Endodermal cell (in vitro differentiated cells): ENCODE measurements around the gene ST6GAL1. TPM values are rescaled to one million over a fixed set of nuclear protein-coding genes. Genes with fewer than 3 reads are reported as not detected.
A peak's percentile ranks its signal among the peaks of the same experiment; 100 is the strongest.
"Not testable (repeated sequence)": the region's sequence is repeated elsewhere in the genome, so short reads cannot be mapped to it uniquely, and the experiment has no call there.

Experiments
- DNase-seq: peaks from one replicate; pipeline ENCODE4 v3.0.0-alpha.2; 2017
- H3K27ac ChIP-seq: 2 replicates; pipeline ENCODE4 v1.5.1; 2013; ENCODE audit warnings: mild to moderate bottlenecking, low read depth, low read length, moderate library complexity
- H3K27me3 ChIP-seq: 2 replicates; pipeline ENCODE4 v1.6.1; 2013; ENCODE audit warnings: mild to moderate bottlenecking, low read length, moderate library complexity; ENCODE audit not compliant: insufficient read depth, control insufficient read depth, poor library complexity, severe bottlenecking
- H3K36me3 ChIP-seq: 2 replicates; pipeline ENCODE4 v1.7.0; 2013; ENCODE audit warnings: mild to moderate bottlenecking, low read length, moderate library complexity; ENCODE audit not compliant: control insufficient read depth, insufficient read depth
- H3K4me1 ChIP-seq: one replicate; pipeline ENCODE4 v1.7.0; 2013; ENCODE audit warnings: low read length; ENCODE audit not compliant: control insufficient read depth, insufficient read depth
- H3K4me3 ChIP-seq: 2 replicates; pipeline ENCODE4 v1.5.1; 2013; ENCODE audit warnings: mild to moderate bottlenecking, low read length, moderate library complexity
- H3K9ac ChIP-seq: 2 replicates; pipeline ENCODE4 v1.6.1; 2013; ENCODE audit warnings: mild to moderate bottlenecking, low read length, moderate library complexity; ENCODE audit not compliant: poor library complexity, severe bottlenecking; ENCODE audit errors: extremely low read depth
- H3K9me3 ChIP-seq: 2 replicates; pipeline ENCODE4 v1.6.1; 2013; ENCODE audit warnings: mild to moderate bottlenecking, low read length, moderate library complexity; ENCODE audit not compliant: control insufficient read depth
- H3K27ac Mint-ChIP-seq: 2 replicates; pipeline ENCODE4 v1.8.0; 2020; ENCODE audit warnings: mixed read lengths
- H3K27me3 Mint-ChIP-seq: 2 replicates; pipeline ENCODE4 v1.8.0; 2021; ENCODE audit warnings: mild to moderate bottlenecking, mixed read lengths; ENCODE audit not compliant: insufficient read depth
- H3K36me3 Mint-ChIP-seq: 2 replicates; pipeline ENCODE4 v1.8.0; 2020; ENCODE audit warnings: low read depth, mixed read lengths
- H3K4me1 Mint-ChIP-seq: 2 replicates; pipeline ENCODE4 v1.8.0; 2020; ENCODE audit warnings: mixed read lengths
- H3K4me3 Mint-ChIP-seq: 2 replicates; pipeline ENCODE4 v1.8.0; 2020; ENCODE audit warnings: mild to moderate bottlenecking, moderate library complexity, mixed read lengths
- H3K9me3 Mint-ChIP-seq: 2 replicates; pipeline ENCODE4 v1.8.0; 2020; ENCODE audit warnings: mild to moderate bottlenecking, mixed read lengths
- CTCF ChIP-seq: fragments of 200-600 bp; sonication (generic); conservative IDR thresholded peaks from 2 replicates; pipeline ENCODE4 v1.5.0; 2021; ENCODE audit warnings: antibody characterized with exemption, mild to moderate bottlenecking
- WGBS, 2 experiments: methylation state at CpG; one replicate each; pipeline versions ENCODE4 v1.1.5 to v1.1.7; 2013; ENCODE audit warnings: missing lambda C conversion rate in 2 of 2, mixed read lengths in 1 of 2; ENCODE audit not compliant: insufficient coverage in 1 of 2, insufficient read length in 1 of 2; 5-methylcytosine and 5-hydroxymethylcytosine counted together
- total RNA-seq, 2 donors: library from RNA; stranded (reverse); fragmentation: NEBNext Ultra II Directional in 1 of 2; extraction: Animal tissue kit (Norgen Biotek cat#: 25700) in 1 of 2; gene quantifications; 2 replicates in 1 of 2; 3 replicates in 1 of 2; pipeline ENCODE4 v1.2.1, GENCODE V29; 2021

Gene ST6GAL1
- total RNA-seq, 2 donors from 2014 or later, result 79.3 to 82.4 TPM

DNA sequence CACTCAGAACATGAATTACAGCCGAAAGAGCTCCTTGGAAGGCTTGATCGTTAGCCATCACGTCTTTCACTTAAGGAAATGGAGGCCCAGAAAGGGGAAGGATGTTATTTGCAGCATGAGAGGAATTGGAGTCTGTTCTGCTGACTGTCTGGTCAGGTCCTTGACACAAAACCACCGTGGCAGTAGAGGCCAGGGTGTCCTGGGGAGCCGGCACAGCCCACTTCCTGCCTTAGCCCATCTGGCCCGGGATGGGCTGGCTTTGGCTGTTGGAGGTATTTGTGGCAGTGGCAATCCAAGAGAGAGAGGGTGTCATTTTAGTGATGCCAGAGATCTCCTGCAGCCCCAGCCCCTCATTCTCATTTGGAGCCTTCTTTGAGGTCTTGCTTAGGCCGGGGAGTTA is 37.4 kb downstream of the ST6GAL1 start:
- H3K9me3 ChIP-seq, result no peaks in the 10 kb centered on the region
- peaks cover 19% of the 10 kb centered on the region for H3K4me1 ChIP-seq
- no peak overlapping the region for H3K9ac ChIP-seq
- no peaks in the 10 kb centered on the region for H3K9me3 Mint-ChIP-seq
- H3K27me3 ChIP-seq, result no peaks in the 10 kb centered on the region
- H3K27ac ChIP-seq, result no peak overlapping the region
- peaks cover 30% of the 10 kb centered on the region for H3K4me1 Mint-ChIP-seq
- no peak for TF ChIP-seq CTCF
- 57 to 80% methylated on average over 6 to 7 of the region's 7 CpGs for WGBS, 2 experiments
- H3K27me3 Mint-ChIP-seq, result no peaks in the 10 kb centered on the region
- H3K27ac Mint-ChIP-seq, result peak overlapping the region; percentile 84
- H3K4me3 ChIP-seq, result no peak overlapping the region
- H3K36me3 ChIP-seq, result peaks cover 65% of the 10 kb centered on the region
- no peak for DNase-seq
- peaks cover 57% of the 10 kb centered on the region for H3K36me3 Mint-ChIP-seq
- no peak overlapping the region for H3K4me3 Mint-ChIP-seq

DNA sequence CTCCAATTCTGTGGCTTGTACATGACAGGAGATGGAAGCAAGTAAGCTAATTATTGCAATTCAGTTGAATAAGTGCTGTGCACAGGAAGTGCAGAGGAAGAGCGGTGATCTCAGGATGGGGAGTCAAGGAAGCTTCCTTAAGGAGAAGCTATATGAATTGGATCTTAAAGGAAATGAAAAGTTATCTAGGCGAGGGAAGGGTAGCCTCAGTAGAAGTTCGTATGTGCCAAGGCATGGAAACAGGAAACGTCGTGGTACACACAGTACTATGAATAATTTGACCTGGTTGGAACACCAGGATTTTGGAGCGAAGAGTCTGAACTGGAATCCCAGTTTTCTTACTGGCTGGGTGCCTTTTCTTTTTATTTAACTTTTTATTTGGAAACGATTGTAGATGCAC is 39.3 kb downstream of the ST6GAL1 start:
- Histone ChIP-seq H3K27me3 (no peaks in the 10 kb centered on the region), H3K4me3 (no peak overlapping the region), H3K36me3 (peaks cover 72% of the 10 kb centered on the region), H3K4me1 (peaks cover 7% of the 10 kb centered on the region), H3K9me3 (no peaks in the 10 kb centered on the region), H3K27ac (no peak overlapping the region), H3K9ac (no peak overlapping the region)
- peaks cover 15% of the 10 kb centered on the region for H3K4me1 Mint-ChIP-seq
- no peak for TF ChIP-seq CTCF
- H3K9me3 Mint-ChIP-seq, result no peaks in the 10 kb centered on the region
- H3K27me3 Mint-ChIP-seq, result no peaks in the 10 kb centered on the region
- H3K36me3 Mint-ChIP-seq, result peaks cover 71% of the 10 kb centered on the region
- no peak overlapping the region for H3K27ac Mint-ChIP-seq
- no peak for DNase-seq
- H3K4me3 Mint-ChIP-seq, result no peak overlapping the region
- 94 to 96% methylated on average over 6 to 7 of the region's 7 CpGs for WGBS, 2 experiments

GRCh38 chr3:186971106-186971505 is 40.8 kb downstream of the ST6GAL1 start:
- H3K27me3 ChIP-seq, H3K27me3 Mint-ChIP-seq, H3K9ac ChIP-seq, DNase-seq, H3K27ac ChIP-seq, H3K9me3 Mint-ChIP-seq, H3K4me1 ChIP-seq, H3K27ac Mint-ChIP-seq, H3K4me3 Mint-ChIP-seq, H3K9me3 ChIP-seq, H3K4me1 Mint-ChIP-seq, H3K4me3 ChIP-seq: not testable (repeated sequence)
- WGBS, 2 experiments, result 94% methylated on average over 8 to 10 of the region's 10 CpGs
- H3K36me3 Mint-ChIP-seq, result peaks cover 84% of the 10 kb centered on the region
- H3K36me3 ChIP-seq, result peaks cover 73% of the 10 kb centered on the region

- Histone ChIP-seq H3K9ac (no peak overlapping the region), H3K4me1 (no peaks in the 10 kb centered on the region), H3K36me3 (peaks cover 71% of the 10 kb centered on the region), H3K9me3 (no peaks in the 10 kb centered on the region), H3K27ac (no peak overlapping the region), H3K4me3 (no peak overlapping the region), H3K27me3 (no peaks in the 10 kb centered on the region)
- Mint-ChIP-seq H3K9me3 (no peaks in the 10 kb centered on the region), H3K4me3 (no peak overlapping the region), H3K27ac (no peak overlapping the region), H3K4me1 (peaks cover 4% of the 10 kb centered on the region), H3K27me3 (no peaks in the 10 kb centered on the region), H3K36me3 (peaks cover 81% of the 10 kb centered on the region)
- TF ChIP-seq CTCF, result no peak
- no peak for DNase-seq
- WGBS, 2 experiments, result 86 to 100% methylated on average over 1 of the region's 1 CpG
Observed at GRCh38 chr3:186971578-186971977, 41.3 kb downstream of the ST6GAL1 start.
